ENCODE data around the gene LRP1B.
A peak's percentile ranks its signal among the peaks of the same experiment; 100 is the strongest.

The LRP1B gene

GRCh38 chr2:140273958-140274357 is 1856.9 kb downstream of the LRP1B start:
- H3K4me3 ChIP-seq (ENCODE audit: low read depth, low read length): no peak overlapping the region
- no peak for DNase-seq (ENCODE audit: low read depth)

GRCh38 chr2:140273408-140273807 is 1857.4 kb downstream of the LRP1B start:
- DNase-seq (ENCODE audit: low read depth): no peak
- no peak overlapping the region for H3K4me3 ChIP-seq (ENCODE audit: low read depth, low read length)

GRCh38 chr2:140270224-140270623 is 1860.6 kb downstream of the LRP1B start:
- no peak overlapping the region for H3K4me3 ChIP-seq (ENCODE audit: low read depth, low read length)

GRCh38 chr2:140269000-140269399 is 1861.8 kb downstream of the LRP1B start:
- DNase-seq (ENCODE audit: low read depth): no peak
- no peak overlapping the region for H3K4me3 ChIP-seq (ENCODE audit: low read depth, low read length)

More at GRCh38 chr2:140270224-140270623, 1860.6 kb downstream of the LRP1B start:
- no peak for DNase-seq (ENCODE audit: low read depth)

GRCh38 chr2:140262908-140263307 is 1867.9 kb downstream of the LRP1B start:
- DNase-seq (ENCODE audit: low read depth): no peak
- H3K4me3 ChIP-seq (ENCODE audit: low read depth, low read length): no peak overlapping the region

GRCh38 chr2:140257692-140258300 is 1873.0 kb downstream of the LRP1B start:
- DNase-seq (ENCODE audit: low read depth): no peak

GRCh38 chr2:140256080-140256479 is 1874.7 kb downstream of the LRP1B start:
- no peak for DNase-seq (ENCODE audit: low read depth)
- H3K4me3 ChIP-seq (ENCODE audit: low read depth, low read length): no peak overlapping the region

More at GRCh38 chr2:140257692-140258300, 1873.0 kb downstream of the LRP1B start:
- no peak overlapping the region for H3K4me3 ChIP-seq (ENCODE audit: low read depth, low read length)

- no peak overlapping the region for H3K4me3 ChIP-seq (ENCODE audit: low read depth, low read length)
- DNase-seq (ENCODE audit: low read depth): no peak
Observed at GRCh38 chr2:140249821-140250220, 1881.0 kb downstream of the LRP1B start.

- H3K4me3 ChIP-seq (ENCODE audit: low read depth, low read length): no peak overlapping the region
- peak; percentile 28 for DNase-seq (ENCODE audit: low read depth)
Observed at GRCh38 chr2:140248623-140249022, 1882.2 kb downstream of the LRP1B start.

- DNase-seq (ENCODE audit: low read depth): peak; percentile 29
- H3K4me3 ChIP-seq (ENCODE audit: low read depth, low read length): no peak overlapping the region
Observed at GRCh38 chr2:140247451-140248195, 1883.2 kb downstream of the LRP1B start.

- no peak overlapping the region for H3K4me3 ChIP-seq (ENCODE audit: low read depth, low read length)
- no peak for DNase-seq (ENCODE audit: low read depth)
Observed at GRCh38 chr2:140246957-140247356, 1883.9 kb downstream of the LRP1B start.

GRCh38 chr2:140246058-140246457 is 1884.8 kb downstream of the LRP1B start:
- H3K4me3 ChIP-seq (ENCODE audit: low read depth, low read length): no peak overlapping the region
- DNase-seq (ENCODE audit: low read depth): no peak

- H3K4me3 ChIP-seq (ENCODE audit: low read depth, low read length): no peak overlapping the region
- no peak for DNase-seq (ENCODE audit: low read depth)
Observed at GRCh38 chr2:140242889-140243288, 1887.9 kb downstream of the LRP1B start.

GRCh38 chr2:140234116-140234515 is 1896.7 kb downstream of the LRP1B start:
- no peak for DNase-seq (ENCODE audit: low read depth)
- H3K4me3 ChIP-seq (ENCODE audit: low read depth, low read length): no peak overlapping the region

GRCh38 chr2:140210963-140211362 is 1919.9 kb downstream of the LRP1B start:
- DNase-seq (ENCODE audit: low read depth): no peak

GRCh38 chr2:140205093-140205492 is 1925.7 kb downstream of the LRP1B start:
- H3K4me3 ChIP-seq (ENCODE audit: low read depth, low read length): no peak overlapping the region
- DNase-seq (ENCODE audit: low read depth): no peak

More at GRCh38 chr2:140210963-140211362, 1919.9 kb downstream of the LRP1B start:
- no peak overlapping the region for H3K4me3 ChIP-seq (ENCODE audit: low read depth, low read length)

- no peak overlapping the region for H3K4me3 ChIP-seq (ENCODE audit: low read depth, low read length)
Observed at GRCh38 chr2:140203347-140203746, 1927.5 kb downstream of the LRP1B start.

GRCh38 chr2:140201572-140201971 is 1929.2 kb downstream of the LRP1B start:
- DNase-seq (ENCODE audit: low read depth): no peak
- H3K4me3 ChIP-seq (ENCODE audit: low read depth, low read length): no peak overlapping the region

More at GRCh38 chr2:140203347-140203746, 1927.5 kb downstream of the LRP1B start:
- no peak for DNase-seq (ENCODE audit: low read depth)

GRCh38 chr2:140200764-140201163 is 1930.1 kb downstream of the LRP1B start:
- no peak for DNase-seq (ENCODE audit: low read depth)
- no peak overlapping the region for H3K4me3 ChIP-seq (ENCODE audit: low read depth, low read length)

GRCh38 chr2:140200307-140200706 is 1930.5 kb downstream of the LRP1B start:
- DNase-seq (ENCODE audit: low read depth): no peak
- no peak overlapping the region for H3K4me3 ChIP-seq (ENCODE audit: low read depth, low read length)

- no peak for DNase-seq (ENCODE audit: low read depth)
- H3K4me3 ChIP-seq (ENCODE audit: low read depth, low read length): no peak overlapping the region
Observed at GRCh38 chr2:140199312-140199711, 1931.5 kb downstream of the LRP1B start.
